GM11168 (cell line): ENCODE results near the gene JDP2.

ENCODE experiments used
- in situ Hi-C: fragments of 300-500 bp; cut with MboI; formaldehyde crosslinking; loops from one replicate; pipeline ENCODE4 v1.12.0; 2022; ENCODE audit warnings: low sequenced_read_pairs; ENCODE audit not compliant: unreplicated experiment

The JDP2 gene

GRCh38 chr14:75434138-75434889 lies 6.5 kb downstream of the JDP2 start:
- in situ Hi-C loops, result no loop called here

- in situ Hi-C loops, result loop anchor here (5.0 kb wide), 1 partner anchor 123 kb away; no protein-coding TSS in a partner anchor
These were observed 7.0 kb downstream of the JDP2 start for GRCh38 chr14:75434890-75435248.

GRCh38 chr14:75435473-75435872 lies 7.7 kb downstream of the JDP2 start:
- in situ Hi-C loops, result loop anchor here (5.0 kb wide), 1 partner anchor 123 kb away; no protein-coding TSS in a partner anchor

GRCh38 chr14:75437201-75438143 lies 9.7 kb downstream of the JDP2 start:
- in situ Hi-C loops, result loop anchor here (5.0 kb wide), 1 partner anchor 125 kb away; no protein-coding TSS in a partner anchor

GRCh38 chr14:75438486-75439080 lies 10.8 kb downstream of the JDP2 start:
- in situ Hi-C loops, result loop anchor here (5.0 kb wide), 1 partner anchor 126 kb away; no protein-coding TSS in a partner anchor

- in situ Hi-C loops, result loop anchor here (5.0 kb wide), 1 partner anchor 128 kb away; no protein-coding TSS in a partner anchor
These were observed 12.2 kb downstream of the JDP2 start for GRCh38 chr14:75439989-75440388.

- in situ Hi-C loops, result no loop called here
These were observed 13.1 kb downstream of the JDP2 start for GRCh38 chr14:75440733-75441477.

- in situ Hi-C loops, result no loop called here
These were observed 13.9 kb downstream of the JDP2 start for GRCh38 chr14:75441728-75442127.

GRCh38 chr14:75442166-75442565 lies 14.3 kb downstream of the JDP2 start:
- in situ Hi-C loops, result no loop called here

GRCh38 chr14:75442642-75443041 lies 14.8 kb downstream of the JDP2 start:
- in situ Hi-C loops, result no loop called here

GRCh38 chr14:75443203-75443969 lies 15.6 kb downstream of the JDP2 start:
- in situ Hi-C loops, result no loop called here

GRCh38 chr14:75445236-75445635 lies 17.4 kb downstream of the JDP2 start:
- in situ Hi-C loops, result no loop called here

- in situ Hi-C loops, result no loop called here
These were observed 18.1 kb downstream of the JDP2 start for GRCh38 chr14:75445963-75446362.

- in situ Hi-C loops, result no loop called here
These were observed 18.6 kb downstream of the JDP2 start for GRCh38 chr14:75446447-75446846.

- in situ Hi-C loops, result no loop called here
These were observed 20.4 kb downstream of the JDP2 start for GRCh38 chr14:75448209-75448608.

GRCh38 chr14:75449036-75449435 lies 21.2 kb downstream of the JDP2 start:
- in situ Hi-C loops, result no loop called here

GRCh38 chr14:75449696-75450095 lies 21.9 kb downstream of the JDP2 start:
- in situ Hi-C loops, result loop anchor here (25.0 kb wide), 1 partner anchor 312 kb away; the partner anchor contains the start of gene NEK9

- in situ Hi-C loops, result loop anchor here (25.0 kb wide), 1 partner anchor 313 kb away; the partner anchor contains the start of gene NEK9
These were observed 22.8 kb downstream of the JDP2 start for GRCh38 chr14:75450381-75451276.
